ENCODE results near the gene INIP. TPM values are rescaled to one million over a fixed set of nuclear protein-coding genes. Genes with fewer than 3 reads are reported as not detected.
"Not testable (repeated sequence)": the region's sequence is repeated elsewhere in the genome, so short reads cannot be mapped to it uniquely, and the experiment has no call there.

Gene INIP
- total RNA-seq, 1 experiment from 2014 or later: 31.9 TPM

DNA sequence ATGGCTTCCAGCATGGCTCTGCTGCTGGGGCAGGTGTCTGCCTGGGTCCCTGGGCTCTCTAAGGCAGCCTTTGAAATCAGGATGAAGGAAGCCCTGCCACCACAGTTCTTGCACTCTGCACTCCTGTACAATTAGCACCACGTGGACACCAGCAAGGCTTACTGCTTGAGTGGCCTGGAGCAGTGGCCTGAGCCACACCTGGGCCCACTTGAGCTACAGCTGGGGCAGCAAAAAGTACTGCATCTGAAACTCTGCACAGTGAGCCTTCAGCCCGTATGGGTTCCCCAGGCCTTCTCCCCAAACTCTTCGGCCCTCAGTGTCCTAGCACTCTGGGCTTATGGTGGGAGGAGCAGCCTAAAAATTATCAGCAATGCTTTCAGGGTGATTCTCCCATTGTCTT lies 8.0 kb upstream of the INIP start:
- Histone ChIP-seq H3K9me3 (no peaks in the 10 kb centered on the region), H3K36me3 (ENCODE audit: control insufficient read depth, insufficient read depth, low read length) (no peaks in the 10 kb centered on the region), H3K4me1 (no peaks in the 10 kb centered on the region), H3K4me3 (ENCODE audit: low read depth, low read length) (no peak overlapping the region), H3K27me3 (replicated peaks; ENCODE audit: control insufficient read depth, insufficient read depth, low read length) (no peaks in the 10 kb centered on the region)
- H3K9me3 Mint-ChIP-seq (ENCODE audit: unreplicated experiment): no peaks in the 10 kb centered on the region
- TF ChIP-seq, protein P1, sequence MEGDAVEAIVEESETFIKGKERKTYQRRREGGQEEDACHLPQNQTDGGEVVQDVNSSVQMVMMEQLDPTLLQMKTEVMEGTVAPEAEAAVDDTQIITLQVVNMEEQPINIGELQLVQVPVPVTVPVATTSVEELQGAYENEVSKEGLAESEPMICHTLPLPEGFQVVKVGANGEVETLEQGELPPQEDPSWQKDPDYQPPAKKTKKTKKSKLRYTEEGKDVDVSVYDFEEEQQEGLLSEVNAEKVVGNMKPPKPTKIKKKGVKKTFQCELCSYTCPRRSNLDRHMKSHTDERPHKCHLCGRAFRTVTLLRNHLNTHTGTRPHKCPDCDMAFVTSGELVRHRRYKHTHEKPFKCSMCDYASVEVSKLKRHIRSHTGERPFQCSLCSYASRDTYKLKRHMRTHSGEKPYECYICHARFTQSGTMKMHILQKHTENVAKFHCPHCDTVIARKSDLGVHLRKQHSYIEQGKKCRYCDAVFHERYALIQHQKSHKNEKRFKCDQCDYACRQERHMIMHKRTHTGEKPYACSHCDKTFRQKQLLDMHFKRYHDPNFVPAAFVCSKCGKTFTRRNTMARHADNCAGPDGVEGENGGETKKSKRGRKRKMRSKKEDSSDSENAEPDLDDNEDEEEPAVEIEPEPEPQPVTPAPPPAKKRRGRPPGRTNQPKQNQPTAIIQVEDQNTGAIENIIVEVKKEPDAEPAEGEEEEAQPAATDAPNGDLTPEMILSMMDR (IDR thresholded peaks at IDR 0.05; ENCODE audit: insufficient read depth in 1 of 2, low read depth in 1 of 2, low read length in 1 of 2, severe bottlenecking in 1 of 2, unreplicated experiment in 1 of 2): no peak
- no peaks in the 10 kb centered on the region for H3K27me3 Mint-ChIP-seq (ENCODE audit: insufficient read depth, unreplicated experiment)
- H3K4me3 Mint-ChIP-seq (ENCODE audit: unreplicated experiment): no peak overlapping the region
- DNase-seq: no peak
- H3K4me1 Mint-ChIP-seq (ENCODE audit: low read depth, unreplicated experiment): peaks cover 7% of the 10 kb centered on the region
- no TSS peak for BruUV-seq (replicated peaks)
- H3K36me3 Mint-ChIP-seq (ENCODE audit: insufficient read depth, unreplicated experiment): no peaks in the 10 kb centered on the region
- POLR2A ChIA-PET: no interaction called here
- intact Hi-C loops (cut with micrococcal nuclease; ENCODE audit: unreplicated experiment): no loop called here
- CTCF ChIA-PET: no interaction called here
- no peak overlapping the region for H3K27ac Mint-ChIP-seq (ENCODE audit: unreplicated experiment)

DNA sequence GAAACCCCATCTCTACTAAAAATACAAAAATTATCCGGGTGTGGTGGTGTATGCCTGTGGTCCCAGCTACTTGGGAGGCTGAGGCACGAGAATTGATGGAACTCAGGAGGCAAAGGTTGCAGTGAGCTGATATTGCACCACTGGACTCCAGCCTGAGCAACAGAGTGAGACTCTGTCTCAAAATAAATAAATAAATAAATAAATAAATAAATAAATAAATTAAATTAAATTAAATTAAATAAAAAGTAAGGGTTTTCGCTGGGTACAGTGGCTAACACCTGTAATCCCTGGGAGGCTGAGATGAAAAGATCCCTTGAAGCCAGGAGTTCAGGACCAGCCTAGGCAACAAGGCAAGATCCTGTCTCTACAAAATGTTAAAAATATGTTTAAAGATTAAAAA lies 4.8 kb upstream of the INIP start:
- CTCF ChIA-PET; H3K36me3 Mint-ChIP-seq (ENCODE audit: insufficient read depth, unreplicated experiment); H3K4me3 Mint-ChIP-seq (ENCODE audit: unreplicated experiment); H3K4me1 ChIP-seq; intact Hi-C loops (cut with micrococcal nuclease; ENCODE audit: unreplicated experiment); POLR2A ChIA-PET; H3K27me3 Mint-ChIP-seq (ENCODE audit: insufficient read depth, unreplicated experiment); H3K4me1 Mint-ChIP-seq (ENCODE audit: low read depth, unreplicated experiment); DNase-seq; H3K9me3 ChIP-seq; H3K9me3 Mint-ChIP-seq (ENCODE audit: unreplicated experiment); H3K36me3 ChIP-seq (ENCODE audit: control insufficient read depth, insufficient read depth, low read length); H3K27ac Mint-ChIP-seq (ENCODE audit: unreplicated experiment); BruUV-seq (replicated peaks); H3K27me3 ChIP-seq (replicated peaks; ENCODE audit: control insufficient read depth, insufficient read depth, low read length); H3K4me3 ChIP-seq (ENCODE audit: low read depth, low read length): not testable (repeated sequence)

DNA sequence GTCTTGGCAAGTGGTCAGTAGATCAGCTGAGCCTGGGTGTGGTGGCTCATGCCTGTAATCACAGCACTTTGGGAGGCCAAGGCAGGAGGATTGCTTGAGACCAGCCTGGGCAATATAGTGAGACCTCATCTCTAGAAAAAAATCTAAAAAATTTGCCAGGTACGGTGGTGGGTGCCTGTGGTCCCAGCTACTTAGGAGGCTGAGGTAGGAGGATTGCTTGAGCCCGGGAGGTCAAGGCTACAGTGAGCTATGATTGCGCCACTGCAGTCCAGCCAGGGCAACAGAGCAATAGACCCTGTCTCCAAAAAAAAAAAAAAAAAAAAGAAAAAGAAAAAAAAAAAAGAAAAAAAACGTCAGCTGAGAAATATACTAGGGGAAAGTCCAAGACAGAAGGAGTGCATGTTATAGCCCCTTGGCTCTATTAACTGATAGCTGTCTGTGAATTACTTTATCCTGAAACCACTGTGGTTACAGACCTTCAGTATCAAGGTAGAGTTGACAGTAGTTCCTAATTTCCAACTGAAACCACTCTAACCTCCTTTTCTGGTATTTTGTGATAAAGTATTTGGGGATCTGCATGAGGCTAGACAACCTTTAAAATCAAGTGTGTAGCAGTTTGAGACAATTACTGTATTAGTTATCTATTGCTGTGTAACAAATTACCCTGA lies 2.3 kb upstream of the INIP start:
- Histone ChIP-seq H3K4me3 (ENCODE audit: low read depth, low read length) (no peak overlapping the region), H3K4me1 (no peaks in the 10 kb centered on the region), H3K36me3 (ENCODE audit: control insufficient read depth, insufficient read depth, low read length) (no peaks in the 10 kb centered on the region), H3K9me3 (no peaks in the 10 kb centered on the region), H3K27me3 (replicated peaks; ENCODE audit: control insufficient read depth, insufficient read depth, low read length) (no peaks in the 10 kb centered on the region)
- H3K4me1 Mint-ChIP-seq (ENCODE audit: low read depth, unreplicated experiment): peaks cover 7% of the 10 kb centered on the region
- peaks cover 6% of the 10 kb centered on the region for H3K36me3 Mint-ChIP-seq (ENCODE audit: insufficient read depth, unreplicated experiment)
- ChIA-PET CTCF (interaction anchor here (0.7 kb wide), 1 partner anchor 92 kb away, joined by 7 read pairs; no protein-coding TSS in a partner anchor), POLR2A (interaction anchor here (0.6 kb wide), 2 partner anchors 32 to 108 kb away, joined by 3 read pairs; no protein-coding TSS in a partner anchor)
- H3K4me3 Mint-ChIP-seq (ENCODE audit: unreplicated experiment): no peak overlapping the region
- H3K27ac Mint-ChIP-seq (ENCODE audit: unreplicated experiment): no peak overlapping the region
- H3K9me3 Mint-ChIP-seq (ENCODE audit: unreplicated experiment): no peaks in the 10 kb centered on the region
- intact Hi-C loops (cut with micrococcal nuclease; ENCODE audit: unreplicated experiment): no loop called here
- no TSS peak for BruUV-seq (replicated peaks)
- no peaks in the 10 kb centered on the region for H3K27me3 Mint-ChIP-seq (ENCODE audit: insufficient read depth, unreplicated experiment)
- DNase-seq: no peak
- TF ChIP-seq, protein P1 (IDR thresholded peaks at IDR 0.05; ENCODE audit: insufficient read depth in 1 of 2, low read depth in 1 of 2, low read length in 1 of 2, severe bottlenecking in 1 of 2, unreplicated experiment in 1 of 2): no peak
